ENCODE data around the gene SYCP2. TPM values are rescaled to one million over a fixed set of nuclear protein-coding genes. Genes with fewer than 3 reads are reported as not detected.

Gene SYCP2, protein sequence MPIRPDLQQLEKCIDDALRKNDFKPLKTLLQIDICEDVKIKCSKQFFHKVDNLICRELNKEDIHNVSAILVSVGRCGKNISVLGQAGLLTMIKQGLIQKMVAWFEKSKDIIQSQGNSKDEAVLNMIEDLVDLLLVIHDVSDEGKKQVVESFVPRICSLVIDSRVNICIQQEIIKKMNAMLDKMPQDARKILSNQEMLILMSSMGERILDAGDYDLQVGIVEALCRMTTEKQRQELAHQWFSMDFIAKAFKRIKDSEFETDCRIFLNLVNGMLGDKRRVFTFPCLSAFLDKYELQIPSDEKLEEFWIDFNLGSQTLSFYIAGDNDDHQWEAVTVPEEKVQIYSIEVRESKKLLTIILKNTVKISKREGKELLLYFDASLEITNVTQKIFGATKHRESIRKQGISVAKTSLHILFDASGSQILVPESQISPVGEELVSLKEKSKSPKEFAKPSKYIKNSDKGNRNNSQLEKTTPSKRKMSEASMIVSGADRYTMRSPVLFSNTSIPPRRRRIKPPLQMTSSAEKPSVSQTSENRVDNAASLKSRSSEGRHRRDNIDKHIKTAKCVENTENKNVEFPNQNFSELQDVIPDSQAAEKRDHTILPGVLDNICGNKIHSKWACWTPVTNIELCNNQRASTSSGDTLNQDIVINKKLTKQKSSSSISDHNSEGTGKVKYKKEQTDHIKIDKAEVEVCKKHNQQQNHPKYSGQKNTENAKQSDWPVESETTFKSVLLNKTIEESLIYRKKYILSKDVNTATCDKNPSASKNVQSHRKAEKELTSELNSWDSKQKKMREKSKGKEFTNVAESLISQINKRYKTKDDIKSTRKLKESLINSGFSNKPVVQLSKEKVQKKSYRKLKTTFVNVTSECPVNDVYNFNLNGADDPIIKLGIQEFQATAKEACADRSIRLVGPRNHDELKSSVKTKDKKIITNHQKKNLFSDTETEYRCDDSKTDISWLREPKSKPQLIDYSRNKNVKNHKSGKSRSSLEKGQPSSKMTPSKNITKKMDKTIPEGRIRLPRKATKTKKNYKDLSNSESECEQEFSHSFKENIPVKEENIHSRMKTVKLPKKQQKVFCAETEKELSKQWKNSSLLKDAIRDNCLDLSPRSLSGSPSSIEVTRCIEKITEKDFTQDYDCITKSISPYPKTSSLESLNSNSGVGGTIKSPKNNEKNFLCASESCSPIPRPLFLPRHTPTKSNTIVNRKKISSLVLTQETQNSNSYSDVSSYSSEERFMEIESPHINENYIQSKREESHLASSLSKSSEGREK (N-terminal part only)
- total RNA-seq: 0.30 and 0.32 TPM in 2 replicates

DNA sequence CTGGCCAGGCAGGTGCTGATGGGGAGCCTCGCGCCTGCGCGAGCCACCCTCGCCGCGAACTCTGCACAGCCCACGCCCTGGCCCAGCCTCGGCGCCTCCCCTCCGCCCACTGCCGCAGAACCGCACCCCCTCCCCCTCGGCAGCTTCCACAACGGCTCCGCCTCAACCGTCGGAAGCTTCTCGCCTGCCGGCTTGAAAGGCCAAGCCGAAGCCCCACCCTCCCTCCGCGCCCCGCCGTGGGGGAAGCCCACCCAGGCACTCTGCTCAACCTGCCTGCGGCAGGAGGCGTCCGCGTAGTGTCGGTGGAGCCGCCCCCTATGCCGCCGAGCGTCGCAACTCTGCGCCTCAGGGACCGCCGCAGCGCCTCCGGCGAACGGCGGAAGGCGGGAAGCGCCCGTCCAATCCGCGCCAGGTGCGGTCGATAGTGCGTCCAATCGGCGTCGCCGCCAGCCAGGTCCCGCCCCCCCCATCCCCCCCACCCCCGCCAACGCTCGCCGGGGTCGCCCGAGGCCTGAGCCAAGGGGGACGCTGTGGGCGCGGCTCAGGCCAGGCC lies at the start of gene SYCP2:
SYCP2 (minus strand) TSS at position 342 of the 553 bp plus-strand sequence. CDS start 11,224 bp downstream, outside the sequence.

DNA sequence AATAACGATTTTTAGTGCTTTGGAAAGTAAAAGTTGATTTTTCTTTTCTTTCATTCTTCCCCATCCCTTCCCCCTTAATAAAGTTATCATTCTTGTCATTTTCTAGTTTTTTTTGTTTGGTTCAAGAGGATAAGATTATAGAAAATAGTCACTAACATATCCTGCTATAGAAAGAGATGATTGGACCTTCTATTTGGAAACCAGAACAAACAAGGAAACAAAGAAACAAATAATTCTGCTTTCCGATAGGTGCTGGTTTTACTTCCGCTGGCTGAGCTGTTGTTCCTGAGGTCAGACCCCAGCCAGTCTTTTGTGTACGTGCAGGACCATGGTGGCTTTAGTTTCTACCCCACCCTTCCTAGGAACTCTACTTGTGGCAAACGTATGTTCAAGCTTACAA lies 24.7 kb upstream of the SYCP2 start, which contains the start of gene CDH26:
CDH26 (plus strand) TSS at position 301 of the 400 bp plus-strand sequence. CDS start 304 bp downstream, outside the sequence.

DNA sequence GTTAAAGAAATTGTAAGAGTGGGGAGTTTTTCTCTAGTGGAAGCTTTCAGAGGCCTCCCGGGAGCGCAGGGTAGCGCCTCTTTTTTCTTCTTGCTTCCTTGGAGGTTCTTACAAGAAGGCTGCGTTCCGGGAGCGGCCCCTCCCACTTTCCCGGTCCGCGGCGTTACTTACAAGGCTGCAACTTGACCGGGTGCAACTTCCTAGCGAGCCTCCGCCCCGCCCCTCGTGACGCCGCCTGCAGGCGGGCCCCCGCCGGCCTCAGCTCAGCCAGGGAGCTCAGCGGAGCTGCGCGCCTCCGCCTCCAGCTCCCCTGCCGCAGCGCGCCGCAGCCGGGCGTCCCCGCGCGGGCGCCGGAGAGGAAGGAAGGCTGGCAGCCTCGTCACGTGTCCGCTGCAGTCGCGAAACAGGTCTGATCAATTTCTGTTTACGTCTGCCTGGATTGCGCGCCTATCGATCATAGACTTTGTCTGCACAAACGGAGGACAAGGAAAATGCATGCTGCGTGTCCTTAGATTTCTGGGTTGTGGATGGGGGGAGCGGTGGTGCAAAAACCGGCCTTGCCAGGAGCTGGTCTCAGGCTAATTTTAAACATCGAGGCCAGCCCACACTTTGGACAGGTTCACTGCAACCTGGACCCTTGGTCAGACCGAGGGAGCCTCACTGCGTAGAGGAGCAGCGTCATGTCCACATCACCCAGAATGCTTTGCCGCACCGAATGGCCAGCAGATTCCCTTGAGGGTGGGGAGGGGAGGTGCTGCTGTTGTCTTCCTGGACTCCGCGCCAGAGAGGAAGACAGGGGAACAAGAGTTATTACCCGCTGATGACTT lies 6.9 kb upstream of the SYCP2 start, which contains the start of the genes FAM217B and PPP1R3D:
FAM217B (plus strand) TSS at position 261 of the 827 bp plus-strand sequence. CDS start 3,555 bp downstream, outside the sequence.
PPP1R3D (minus strand) TSS at position 177 of the 827 bp plus-strand sequence. CDS start 374 bp downstream, outside the sequence.

Other genes with a start within 250 kb of the SYCP2 start
- gene PPP1R3D, start 6.7 kb upstream of the SYCP2 start, total RNA-seq: 5.2 and 7.1 TPM in 2 replicates
- 2.7 and 3.2 TPM in 2 replicates for gene FAM217B, start 6.8 kb upstream of the SYCP2 start, total RNA-seq
- 0.32 TPM in 1 of 2 replicates, not detected in the other for gene CDH26, start 24.8 kb upstream of the SYCP2 start, total RNA-seq